CD14-positive monocyte (primary cell): Measurements from ENCODE around the gene SREK1. TPM values are rescaled to one million over a fixed set of nuclear protein-coding genes. Genes with fewer than 3 reads are reported as not detected.

Experiments
- DNase-seq, 3 donors: peaks; one replicate each; pipeline ENCODE4 v3.0.0-alpha.2; 2011 to 2022
- H2AFZ ChIP-seq: 2 replicates; pipeline ENCODE4 v1.6.0; 2012; ENCODE audit warnings: mild to moderate bottlenecking, low read depth, low read length, inconsistent platforms; ENCODE audit not compliant: insufficient read depth, poor library complexity, severe bottlenecking
- H3K27ac ChIP-seq, 2 donors: 1 replicate in 1 of 2; 2 replicates in 1 of 2; pipeline ENCODE4 v1.5.1; 2012 to 2013; ENCODE audit warnings: low read length in 2 of 2, control low read depth in 1 of 2, inconsistent platforms in 1 of 2, low read depth in 1 of 2, mild to moderate bottlenecking in 1 of 2
- H3K27me3 ChIP-seq, 2 donors: one replicate each; pipeline versions ENCODE4 v1.6.0 to v1.6.1; 2011 to 2013; ENCODE audit warnings: low read length in 2 of 2; ENCODE audit not compliant: control insufficient read depth in 2 of 2, insufficient read depth in 2 of 2
- H3K36me3 ChIP-seq, 2 donors: replicated peaks in 1 of 2; 1 replicate in 1 of 2; 2 replicates in 1 of 2; pipeline versions ENCODE4 v1.5.1 to v1.6.1; 2012 to 2013; ENCODE audit warnings: low read length in 2 of 2, control low read depth in 1 of 2, inconsistent platforms in 1 of 2, mild to moderate bottlenecking in 1 of 2; ENCODE audit not compliant: insufficient read depth in 2 of 2, control insufficient read depth in 1 of 2
- H3K4me1 ChIP-seq, 2 donors: 1 replicate in 1 of 2; 2 replicates in 1 of 2; pipeline versions ENCODE4 v1.5.1 to v1.6.1; 2012 to 2013; ENCODE audit warnings: low read length in 2 of 2, control low read depth in 1 of 2, inconsistent platforms in 1 of 2, mild to moderate bottlenecking in 1 of 2, moderate library complexity in 1 of 2; ENCODE audit not compliant: insufficient read depth in 2 of 2, control insufficient read depth in 1 of 2
- H3K4me2 ChIP-seq: replicated peaks from 2 replicates; pipeline ENCODE3; 2012; ENCODE audit warnings: low read length, moderate library complexity, mild to moderate bottlenecking; ENCODE audit not compliant: poor library complexity, severe bottlenecking; ENCODE audit errors: extremely low read depth
- H3K4me3 ChIP-seq, 3 experiments: fragments of 200-600 bp in 1 of 3; sonication (generic) in 1 of 3; replicated peaks in 1 of 3; 1 replicate in 2 of 3; 2 replicates in 1 of 3; pipeline ENCODE4 v1.5.1; 2011 to 2013; ENCODE audit warnings: low read length in 3 of 3, mild to moderate bottlenecking in 3 of 3, control low read depth in 2 of 3, low read depth in 2 of 3, inconsistent platforms in 1 of 3, moderate library complexity in 1 of 3
- H3K79me2 ChIP-seq: 2 replicates; pipeline ENCODE4 v1.6.0; 2012; ENCODE audit warnings: mild to moderate bottlenecking, control low read depth, inconsistent platforms, low read length, moderate library complexity; ENCODE audit not compliant: insufficient read depth
- H3K9ac ChIP-seq: 2 replicates; pipeline ENCODE4 v1.6.0; 2017; ENCODE audit warnings: low read length, mild to moderate bottlenecking; ENCODE audit not compliant: insufficient read depth, poor library complexity, severe bottlenecking
- H3K9me3 ChIP-seq, 2 donors: replicated peaks in 1 of 2; 1 replicate in 1 of 2; 2 replicates in 1 of 2; pipeline versions ENCODE4 v1.5.1 to v1.6.1; 2012 to 2013; ENCODE audit warnings: low read length in 2 of 2, control low read depth in 1 of 2; ENCODE audit not compliant: control insufficient read depth in 1 of 2, insufficient read depth in 1 of 2
- H4K20me1 ChIP-seq: 2 replicates; pipeline ENCODE4 v1.6.0; 2012; ENCODE audit warnings: mild to moderate bottlenecking, low read length, control low read depth, moderate library complexity; ENCODE audit not compliant: insufficient read depth
- H3K27ac Mint-ChIP-seq, 7 donors: one replicate each; pipeline ENCODE4 v1.8.0; 2020; ENCODE audit warnings: mild to moderate bottlenecking in 7 of 7, mixed read lengths in 7 of 7, moderate library complexity in 6 of 7, inconsistent platforms in 2 of 7
- H3K27me3 Mint-ChIP-seq, 3 donors: one replicate each; pipeline ENCODE4 v1.8.0; 2021 to 2022; ENCODE audit warnings: low read depth in 3 of 3, mild to moderate bottlenecking in 3 of 3, mixed read lengths in 3 of 3, moderate library complexity in 3 of 3, inconsistent platforms in 1 of 3
- H3K36me3 Mint-ChIP-seq, 2 donors: one replicate each; pipeline ENCODE4 v1.8.0; 2020; ENCODE audit warnings: mixed read lengths in 2 of 2, inconsistent platforms in 1 of 2, mild to moderate bottlenecking in 1 of 2
- H3K4me1 Mint-ChIP-seq: one replicate; pipeline ENCODE4 v1.8.0; 2020; ENCODE audit warnings: mild to moderate bottlenecking, mixed read lengths
- H3K4me3 Mint-ChIP-seq, 2 donors: one replicate each; pipeline ENCODE4 v1.8.0; 2020; ENCODE audit warnings: mild to moderate bottlenecking in 2 of 2, mixed read lengths in 2 of 2, moderate library complexity in 1 of 2
- H3K9me3 Mint-ChIP-seq, 7 donors: one replicate each; pipeline ENCODE4 v1.8.0; 2020 to 2022; ENCODE audit warnings: mixed read lengths in 7 of 7, mild to moderate bottlenecking in 6 of 7, moderate library complexity in 6 of 7, inconsistent platforms in 2 of 7
- CTCF ChIP-seq: fragments of 200-600 bp; IDR thresholded peaks from one replicate; pipeline ENCODE4 v1.8.0; 2022; ENCODE audit warnings: antibody characterized with exemption, mild to moderate bottlenecking
- WGBS: methylation state at CpG from one replicate; pipeline ENCODE4 v1.1.5; 2013; ENCODE audit warnings: missing lambda C conversion rate; ENCODE audit not compliant: insufficient coverage; 5-methylcytosine and 5-hydroxymethylcytosine counted together
- intact Hi-C, 2 donors: fragments of 100-400 bp; cut with micrococcal nuclease; formaldehyde crosslinking; loops; one replicate each; pipeline versions ENCODE4 v1.15.0 to v1.15.1; 2023
- polyA plus RNA-seq, 3 donors: library from polyadenylated mRNA; depleted of rRNA in 1 of 3; unstranded in 2 of 3; stranded (reverse) in 1 of 3; fragments of 300-500 nt in 2 of 3; fragments of >200 nt in 1 of 3; fragmentation: Illumina TruSeq in 2 of 3; gene quantifications; 1 replicate in 2 of 3; 2 replicates in 1 of 3; pipeline ENCODE4 v1.2.3, GENCODE V29; 2012 to 2021

SREK1 gene
- polyA plus RNA-seq, 3 donors = 6.4 to 34.8 (median 9.8) TPM

DNA sequence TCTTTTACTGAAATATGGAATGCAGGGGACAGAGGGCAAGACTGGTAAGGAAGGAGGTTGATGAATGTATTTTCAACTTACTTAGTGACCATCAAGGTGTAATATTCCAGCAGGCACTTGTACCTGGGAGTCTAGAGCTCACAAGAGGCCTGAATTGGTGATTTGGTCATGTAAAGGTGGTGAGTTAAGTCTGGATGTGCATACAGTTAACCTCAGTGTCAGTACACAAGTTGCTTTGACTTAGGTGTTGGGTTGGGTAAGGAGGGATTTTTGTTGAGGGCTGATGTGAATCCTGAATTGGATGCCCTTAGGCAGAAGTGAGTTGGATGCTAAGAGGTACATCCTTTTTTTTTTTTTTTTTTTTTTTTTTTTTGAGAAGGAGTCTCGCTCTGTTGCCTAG, 7.4 kb downstream of the SREK1 start:
- Histone ChIP-seq H3K9ac (no peak overlapping the region), H3K9me3 (no peaks in the 10 kb centered on the region), H3K27me3 (no peaks in the 10 kb centered on the region), H3K4me2 (no peak overlapping the region), H3K79me2 (peaks cover 98% of the 10 kb centered on the region), H4K20me1 (peaks cover 62% of the 10 kb centered on the region), H2AFZ (no peak overlapping the region), H3K27ac (peak overlapping the region in 1 of 2 donors; percentile 7), H3K36me3 (peaks cover 9 to 33% of the 10 kb centered on the region in 2 donors), H3K4me3 (no peak overlapping the region), H3K4me1 (peaks cover 0 to 4% of the 10 kb centered on the region in 2 donors)
- DNase-seq = no peak
- Mint-ChIP-seq H3K27ac (peak overlapping the region in 1 of 7 donors; percentile 7), H3K36me3 (peaks cover 27 to 39% of the 10 kb centered on the region in 2 donors), H3K27me3 (no peaks in the 10 kb centered on the region), H3K9me3 (peaks cover 0 to 8% (median 2%) of the 10 kb centered on the region in 7 donors), H3K4me3 (no peak overlapping the region), H3K4me1 (peaks cover 19% of the 10 kb centered on the region)
- no CpG with 5 or more reads among the region's 1 CpG for WGBS
- intact Hi-C loops = no loop called here
- TF ChIP-seq CTCF = no peak

DNA sequence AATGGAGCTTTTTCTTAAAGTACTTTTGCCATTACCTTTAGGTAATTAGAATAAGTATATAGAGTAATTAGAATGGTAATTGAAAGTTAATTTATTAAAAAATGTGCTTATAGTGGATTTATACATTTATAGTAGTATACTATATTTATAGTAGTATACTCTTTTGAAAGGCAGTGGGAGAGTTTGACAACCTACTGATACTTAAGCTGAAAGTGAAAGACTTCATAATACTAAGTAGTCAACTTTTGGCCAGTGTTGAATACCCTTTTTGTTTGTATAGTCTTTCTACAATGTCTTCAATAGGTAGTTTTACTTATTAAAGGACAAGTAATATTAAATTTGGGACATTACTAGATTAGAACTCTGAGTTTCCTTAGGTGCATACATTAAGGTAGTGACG, 12.9 kb downstream of the SREK1 start:
- H3K9me3 ChIP-seq = no peaks in the 10 kb centered on the region
- no peaks in the 10 kb centered on the region for H3K4me1 ChIP-seq
- H3K9ac ChIP-seq = no peak overlapping the region
- no peaks in the 10 kb centered on the region for H3K27me3 Mint-ChIP-seq
- DNase-seq = no peak
- peaks cover 54% of the 10 kb centered on the region for H3K79me2 ChIP-seq
- no peak overlapping the region for H3K27ac Mint-ChIP-seq
- no peaks in the 10 kb centered on the region for H3K4me1 Mint-ChIP-seq
- intact Hi-C loops = no loop called here
- peaks cover 0 to 1% (median 0%) of the 10 kb centered on the region in 7 donors for H3K9me3 Mint-ChIP-seq
- H3K4me3 Mint-ChIP-seq = no peak overlapping the region
- H3K4me2 ChIP-seq = no peak overlapping the region
- H4K20me1 ChIP-seq = peaks cover 39% of the 10 kb centered on the region
- H3K36me3 ChIP-seq = peaks cover 45 to 72% of the 10 kb centered on the region in 2 donors
- no CpG with 5 or more reads among the region's 1 CpG for WGBS
- H3K36me3 Mint-ChIP-seq = peaks cover 53 to 62% of the 10 kb centered on the region in 2 donors
- H3K27ac ChIP-seq = no peak overlapping the region
- H3K27me3 ChIP-seq = no peaks in the 10 kb centered on the region
- no peak overlapping the region for H3K4me3 ChIP-seq
- TF ChIP-seq CTCF = no peak
- no peak overlapping the region for H2AFZ ChIP-seq
